HUES64 (cell line): ENCODE measurements around the gene CCSER1.

Source experiments
- H3K27ac ChIP-seq: 2 replicates; pipeline ENCODE4 v1.7.0; 2013; ENCODE audit warnings: low read depth, low read length, inconsistent platforms
- H3K27me3 ChIP-seq: 2 replicates; pipeline ENCODE4 v1.6.1; 2013; ENCODE audit warnings: mild to moderate bottlenecking, low read length; ENCODE audit not compliant: insufficient read depth
- H3K36me3 ChIP-seq: 2 replicates; pipeline ENCODE4 v1.6.1; 2013; ENCODE audit warnings: mild to moderate bottlenecking, low read length; ENCODE audit not compliant: insufficient read depth
- H3K4me1 ChIP-seq: 2 replicates; pipeline ENCODE4 v1.6.1; 2013; ENCODE audit warnings: mild to moderate bottlenecking, low read length, moderate library complexity; ENCODE audit not compliant: insufficient read depth
- H3K4me3 ChIP-seq: 2 replicates; pipeline ENCODE4 v1.5.1; 2013; ENCODE audit warnings: mild to moderate bottlenecking, low read length, moderate library complexity
- H3K9ac ChIP-seq: 2 replicates; pipeline ENCODE4 v1.6.1; 2013; ENCODE audit warnings: mild to moderate bottlenecking, low read depth, low read length
- H3K9me3 ChIP-seq: 2 replicates; pipeline ENCODE4 v1.6.1; 2013; ENCODE audit warnings: low read depth, low read length; ENCODE audit not compliant: insufficient read depth
- WGBS: fragments of 150-250, 120-280 bp; methylation state at CpG from one replicate; pipeline ENCODE4 v1.1.7; 2013; ENCODE audit warnings: missing lambda C conversion rate; 5-methylcytosine and 5-hydroxymethylcytosine counted together

The CCSER1 gene

DNA sequence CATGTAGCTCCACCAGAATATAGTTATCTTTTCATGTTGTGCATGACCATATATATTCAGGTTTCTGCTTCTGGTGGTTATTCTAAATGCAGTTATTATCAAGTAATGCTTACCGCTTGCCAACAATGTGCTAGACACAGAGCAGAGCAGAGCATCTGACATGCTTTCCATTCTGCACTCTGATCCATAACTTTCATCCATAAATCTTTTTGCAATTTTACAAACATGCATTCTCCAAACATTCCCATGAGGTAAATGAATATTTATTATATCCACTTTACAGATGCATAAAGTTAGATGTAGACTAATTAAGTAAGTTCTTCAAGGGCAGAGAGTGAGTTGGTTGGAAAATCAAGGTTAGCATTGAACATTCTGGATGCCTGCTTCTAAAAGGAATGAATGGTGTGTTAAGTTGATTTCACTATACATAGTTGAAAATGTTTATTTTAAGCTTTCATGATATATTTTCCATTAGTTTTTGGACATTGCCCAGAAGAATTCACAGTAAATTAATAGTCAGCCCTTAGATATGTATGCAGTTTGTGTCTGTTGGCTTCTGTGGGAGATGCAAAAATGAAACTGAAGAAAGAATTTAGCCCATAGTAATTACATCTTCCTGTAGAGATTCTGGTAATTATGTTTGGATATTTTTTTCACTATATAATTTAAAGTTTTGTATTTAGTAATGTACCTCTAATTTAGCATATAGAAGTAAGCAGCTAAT lies 867.8 kb downstream of the CCSER1 start:
- Histone ChIP-seq H3K4me1 (peaks cover 6% of the 10 kb centered on the region; the same call in 1 of the 2 replicates), H3K4me3 (no peak overlapping the region), H3K9me3 (no peaks in the 10 kb centered on the region), H3K36me3 (no peaks in the 10 kb centered on the region), H3K27me3 (no peaks in the 10 kb centered on the region), H3K27ac (no peak overlapping the region), H3K9ac (no peak overlapping the region)
- 100% methylated on average over 1 of the region's 1 CpG for WGBS

DNA sequence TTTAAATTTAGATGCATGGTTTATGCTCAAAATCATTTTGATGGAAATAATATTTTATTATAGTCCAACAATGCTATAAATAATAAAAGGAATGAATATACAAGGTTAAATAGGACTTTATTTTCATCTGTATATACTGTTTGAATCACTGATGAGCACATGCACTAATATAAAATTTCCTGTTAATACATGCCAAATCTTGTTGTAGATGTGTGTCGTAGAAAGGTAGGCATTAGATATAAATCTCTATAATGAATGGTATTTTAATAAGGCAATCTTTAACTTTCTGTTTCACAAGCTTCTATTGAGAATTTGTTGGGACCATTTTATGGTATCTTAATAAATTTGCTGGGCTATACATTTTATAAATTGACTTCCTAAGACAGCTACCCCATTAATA lies 868.8 kb downstream of the CCSER1 start:
- H3K36me3 ChIP-seq: no peaks in the 10 kb centered on the region
- no peak overlapping the region for H3K27ac ChIP-seq
- peaks cover 6% of the 10 kb centered on the region; the same call in 1 of the 2 replicates for H3K4me1 ChIP-seq
- H3K27me3 ChIP-seq: no peaks in the 10 kb centered on the region
- no peak overlapping the region for H3K9ac ChIP-seq
- H3K9me3 ChIP-seq: no peaks in the 10 kb centered on the region
- no peak overlapping the region for H3K4me3 ChIP-seq
- WGBS: no CpG with 5 or more reads among the region's 1 CpG

DNA sequence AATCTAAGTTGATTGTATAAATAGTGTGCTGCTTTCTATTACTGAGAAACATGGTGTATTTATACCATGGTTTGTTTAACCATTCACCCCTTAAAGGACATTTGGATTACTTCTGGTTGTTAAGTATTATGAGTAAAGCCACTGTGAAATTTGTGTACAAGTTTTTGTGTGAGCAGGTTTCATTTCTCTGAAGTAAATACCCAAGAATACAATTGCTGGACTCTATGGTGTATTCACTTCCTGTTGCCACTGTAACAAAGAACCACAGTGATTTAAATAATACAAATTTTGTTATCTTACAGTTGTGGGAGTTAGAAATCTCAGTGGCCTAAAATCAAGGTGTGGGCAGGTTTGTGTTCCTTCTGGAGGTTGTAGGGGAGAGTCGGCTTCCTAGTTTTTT lies 869.6 kb downstream of the CCSER1 start:
- Histone ChIP-seq H3K4me3 (no peak overlapping the region), H3K4me1 (peaks cover 6% of the 10 kb centered on the region; the same call in 1 of the 2 replicates), H3K36me3 (no peaks in the 10 kb centered on the region), H3K9ac (no peak overlapping the region), H3K9me3 (no peaks in the 10 kb centered on the region), H3K27ac (no peak overlapping the region), H3K27me3 (no peaks in the 10 kb centered on the region)
- 86% methylated on average over 1 of the region's 1 CpG for WGBS

DNA sequence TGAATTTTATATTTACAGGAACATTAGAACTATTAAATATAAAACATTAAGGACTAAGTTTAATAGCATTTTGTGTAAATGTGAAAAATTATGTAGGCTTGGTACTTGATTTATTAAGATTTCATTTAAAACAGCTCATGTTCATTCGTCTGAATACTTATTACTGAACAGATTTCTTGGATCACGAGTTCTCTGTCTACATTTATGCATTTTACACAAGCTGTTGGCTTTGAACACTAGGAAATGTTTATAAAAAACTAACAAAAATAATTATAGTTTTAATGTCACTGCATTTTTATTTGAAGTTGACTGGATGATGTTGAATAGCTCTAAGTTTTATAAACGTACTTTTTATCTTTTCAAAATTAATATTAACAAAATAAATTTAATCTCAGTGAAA lies 888.7 kb downstream of the CCSER1 start:
- Histone ChIP-seq H3K9ac (no peak overlapping the region), H3K9me3 (no peaks in the 10 kb centered on the region), H3K27ac (no peak overlapping the region), H3K27me3 (no peaks in the 10 kb centered on the region), H3K4me3 (no peak overlapping the region), H3K4me1 (peaks cover 7% of the 10 kb centered on the region; the same call in 1 of the 2 replicates), H3K36me3 (no peaks in the 10 kb centered on the region)
- WGBS: 81% methylated on average over 2 of the region's 3 CpGs

DNA sequence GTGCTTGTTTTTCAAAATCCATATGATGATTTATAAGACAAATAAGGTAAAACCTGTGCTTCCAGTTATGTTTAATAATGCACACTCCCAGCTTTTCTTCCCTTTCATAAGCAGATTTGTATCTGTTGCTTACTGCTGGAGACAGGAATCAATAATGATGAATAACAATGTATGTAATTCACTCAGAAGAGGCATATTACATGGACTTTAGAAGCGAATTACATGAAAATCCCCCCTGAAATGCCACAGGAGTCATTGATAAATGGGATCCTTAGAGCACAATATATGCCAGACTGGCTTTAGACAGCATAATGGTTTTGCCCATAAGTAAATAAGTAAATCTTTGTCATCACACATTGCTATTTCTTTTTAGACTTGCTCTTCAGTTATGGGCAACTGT lies 892.3 kb downstream of the CCSER1 start:
- Histone ChIP-seq H3K36me3 (no peaks in the 10 kb centered on the region), H3K4me1 (peaks cover 7% of the 10 kb centered on the region; the same call in 1 of the 2 replicates)
- 92% methylated on average over 1 of the region's 1 CpG for whole genome bisulfite sequencing

DNA sequence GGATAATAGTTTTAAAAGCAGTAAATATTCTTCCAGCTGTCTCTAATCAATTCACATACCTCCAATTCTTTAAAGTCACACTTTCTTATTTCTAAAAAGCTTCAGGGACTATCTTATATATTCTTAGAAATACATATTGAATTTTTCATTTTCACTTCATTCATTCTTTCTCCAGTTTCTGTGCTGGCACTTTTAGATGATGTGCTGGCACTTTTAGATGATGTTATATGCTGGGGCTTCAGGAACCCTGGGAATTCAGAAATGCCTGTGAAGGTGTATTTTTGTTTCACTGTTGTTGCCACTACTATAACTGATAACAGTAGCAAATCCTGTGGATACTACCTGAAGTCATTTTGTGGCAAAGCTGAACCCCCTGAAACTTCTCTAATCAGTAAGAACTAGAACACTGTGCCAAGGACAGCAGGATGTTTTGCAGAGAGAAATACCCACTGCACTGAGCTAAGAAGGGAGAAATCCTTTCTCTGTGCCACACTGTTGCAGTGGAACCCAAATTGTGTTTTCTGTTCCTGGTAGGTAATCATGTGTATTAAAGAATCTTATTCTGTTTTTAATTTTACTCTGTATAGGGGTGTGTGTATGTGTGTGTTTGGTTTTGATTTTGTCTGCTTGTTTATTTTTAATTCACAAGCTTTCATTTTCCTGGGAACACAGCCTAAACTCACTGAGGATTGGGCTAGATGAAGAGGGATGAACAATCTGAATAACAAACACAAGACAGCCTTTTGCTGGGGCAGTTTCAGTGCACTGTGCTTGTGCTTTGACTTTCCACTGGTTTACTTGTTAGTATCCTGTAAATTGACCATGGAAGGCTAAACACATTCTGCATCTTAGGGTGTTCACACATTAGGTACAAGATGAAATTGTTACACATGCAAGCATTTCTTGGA lies 898.3 kb downstream of the CCSER1 start:
- no peaks in the 10 kb centered on the region for H3K9me3 ChIP-seq
- no peaks in the 10 kb centered on the region for H3K36me3 ChIP-seq
- H3K27me3 ChIP-seq: no peaks in the 10 kb centered on the region
- no peaks in the 10 kb centered on the region for H3K4me1 ChIP-seq
- H3K4me3 ChIP-seq: no peak overlapping the region
- no peak overlapping the region for H3K9ac ChIP-seq
- H3K27ac ChIP-seq: no peak overlapping the region

More for the DNA sequence above, 892.3 kb downstream of the CCSER1 start:
- H3K4me3 ChIP-seq: no peak overlapping the region
- no peak overlapping the region for H3K27ac ChIP-seq
- H3K9me3 ChIP-seq: no peaks in the 10 kb centered on the region
- H3K9ac ChIP-seq: no peak overlapping the region
- no peaks in the 10 kb centered on the region for H3K27me3 ChIP-seq

DNA sequence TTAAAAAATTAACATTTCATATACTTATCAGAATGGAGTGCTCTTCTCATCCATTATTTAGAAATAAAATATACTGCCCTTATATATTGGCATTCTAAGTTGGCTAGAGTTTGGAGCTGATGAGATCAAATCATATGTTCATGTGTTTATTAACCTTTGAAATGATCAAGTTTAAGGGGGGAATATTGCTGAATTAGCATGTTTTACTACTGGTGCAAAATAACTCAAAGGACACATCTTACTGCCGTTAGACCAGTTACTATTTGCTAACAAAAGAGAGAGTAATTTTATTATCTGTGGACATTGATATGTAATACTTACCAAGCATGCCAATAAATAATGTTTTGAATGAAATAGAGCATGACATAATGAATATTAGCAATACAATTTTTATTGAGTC lies 901.0 kb downstream of the CCSER1 start:
- no peak overlapping the region for H3K27ac ChIP-seq
- H3K9ac ChIP-seq: no peak overlapping the region
- no peak overlapping the region for H3K4me3 ChIP-seq
- H3K36me3 ChIP-seq: no peaks in the 10 kb centered on the region
- 100% methylated on average over 1 of the region's 1 CpG for WGBS
- no peaks in the 10 kb centered on the region for H3K4me1 ChIP-seq
- H3K27me3 ChIP-seq: no peaks in the 10 kb centered on the region
- H3K9me3 ChIP-seq: no peaks in the 10 kb centered on the region

DNA sequence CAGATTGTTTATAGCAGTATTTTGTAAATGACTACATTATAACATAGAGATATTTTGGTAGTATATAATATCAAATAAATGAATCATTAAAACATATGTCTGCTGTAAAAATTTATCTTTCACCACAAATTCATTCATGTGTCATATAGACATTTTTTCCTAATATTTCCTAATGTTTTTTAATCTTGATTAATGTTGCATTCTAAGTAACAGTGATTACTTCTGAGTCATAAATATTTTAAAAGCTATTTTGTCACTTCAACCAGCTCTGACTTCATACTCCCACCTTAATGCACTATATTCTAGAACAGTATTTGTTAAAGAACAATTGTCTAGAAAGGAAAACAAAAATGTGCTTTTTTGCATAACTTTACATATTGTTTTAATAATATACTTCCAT lies 904.6 kb downstream of the CCSER1 start:
- no peaks in the 10 kb centered on the region for H3K9me3 ChIP-seq
- H3K9ac ChIP-seq: no peak overlapping the region
- H3K27me3 ChIP-seq: no peaks in the 10 kb centered on the region
- H3K4me1 ChIP-seq: no peaks in the 10 kb centered on the region
- H3K4me3 ChIP-seq: no peak overlapping the region
- H3K27ac ChIP-seq: no peak overlapping the region
- H3K36me3 ChIP-seq: no peaks in the 10 kb centered on the region

DNA sequence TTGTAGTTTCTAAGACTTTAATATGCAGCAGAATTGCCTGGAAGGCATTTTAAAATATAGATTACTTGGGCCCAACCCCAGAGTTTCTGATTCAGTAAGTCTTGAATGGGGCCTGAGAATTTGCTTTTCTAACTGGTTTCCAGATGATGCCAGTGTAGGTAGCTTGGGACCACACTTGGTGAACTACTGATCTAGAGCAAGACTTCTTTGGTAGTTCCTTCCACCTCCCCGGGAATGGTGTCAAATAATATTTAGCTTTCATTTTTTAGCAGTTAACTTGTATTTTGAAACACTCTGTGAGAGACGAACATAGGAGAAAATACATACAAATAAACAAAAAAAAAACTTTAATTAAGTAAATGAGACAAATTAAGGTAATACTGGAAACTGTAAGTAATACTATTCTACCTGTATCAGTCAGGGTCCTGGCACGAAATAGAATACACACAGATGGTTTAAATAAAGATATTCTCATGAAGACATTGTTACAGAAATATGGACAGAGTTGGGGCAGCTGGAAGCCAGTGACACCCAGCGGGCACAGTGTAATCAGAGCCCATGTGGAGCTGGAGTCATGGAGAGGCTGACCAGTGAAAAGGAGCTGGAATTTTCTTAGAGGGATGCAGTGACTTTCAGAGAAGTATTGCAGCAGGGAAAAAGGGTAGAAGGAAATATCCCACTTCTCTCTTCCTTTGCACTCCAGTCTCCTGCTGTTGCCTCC lies 905.7 kb downstream of the CCSER1 start:
- Histone ChIP-seq H3K36me3 (no peaks in the 10 kb centered on the region), H3K27ac (no peak overlapping the region), H3K9me3 (no peaks in the 10 kb centered on the region), H3K4me1 (no peaks in the 10 kb centered on the region), H3K4me3 (no peak overlapping the region), H3K9ac (no peak overlapping the region), H3K27me3 (no peaks in the 10 kb centered on the region)
- WGBS: 93% methylated on average over 1 of the region's 4 CpGs

DNA sequence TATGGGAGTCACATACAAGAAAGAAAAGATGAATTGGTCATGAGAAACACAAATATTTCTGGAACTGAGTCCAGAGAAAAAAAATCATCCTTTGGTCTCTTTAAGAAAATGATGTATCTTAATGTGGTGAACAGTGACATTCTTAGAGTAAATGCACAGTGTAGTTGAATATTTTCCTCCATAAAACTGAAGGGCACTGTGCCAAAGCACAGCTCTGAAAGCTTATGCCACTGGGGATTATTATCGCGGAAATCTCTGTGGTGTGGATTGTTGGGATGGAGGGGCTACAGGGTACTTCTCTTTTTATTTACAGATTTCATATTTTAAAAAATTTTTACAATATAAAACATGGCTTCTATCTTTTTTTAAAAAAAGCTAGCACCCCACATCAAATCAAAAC lies 908.1 kb downstream of the CCSER1 start:
- Histone ChIP-seq H3K9me3 (no peaks in the 10 kb centered on the region), H3K4me1 (peaks cover 1% of the 10 kb centered on the region; the same call in 1 of the 2 replicates), H3K27me3 (no peaks in the 10 kb centered on the region), H3K36me3 (no peaks in the 10 kb centered on the region), H3K4me3 (no peak overlapping the region), H3K9ac (no peak overlapping the region), H3K27ac (no peak overlapping the region)
- 100% methylated on average over 2 of the region's 2 CpGs for WGBS

DNA sequence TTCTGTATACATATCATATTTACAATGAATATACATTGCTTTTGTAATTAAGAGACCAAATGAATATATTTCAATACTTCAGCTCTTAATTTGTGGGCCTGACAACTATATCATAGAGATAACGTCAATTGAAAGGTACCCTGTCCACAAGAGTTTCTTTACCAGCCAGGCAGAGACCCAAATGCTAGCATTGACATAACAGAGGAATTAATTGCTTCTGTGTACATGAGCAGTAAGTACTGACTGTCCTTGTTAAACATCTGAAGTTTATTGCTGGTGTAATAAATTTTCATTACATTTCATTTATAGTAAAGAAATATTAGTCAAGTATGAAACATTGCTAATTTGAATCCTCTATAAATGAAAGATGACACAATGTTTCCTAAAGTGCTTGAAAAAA lies 910.8 kb downstream of the CCSER1 start:
- H3K9ac ChIP-seq: no peak overlapping the region
- H3K27me3 ChIP-seq: no peaks in the 10 kb centered on the region
- no peaks in the 10 kb centered on the region for H3K36me3 ChIP-seq
- H3K4me3 ChIP-seq: no peak overlapping the region
- no peak overlapping the region for H3K27ac ChIP-seq
- H3K4me1 ChIP-seq: peaks cover 5% of the 10 kb centered on the region; the same call in 1 of the 2 replicates
- WGBS: 100% methylated on average over 1 of the region's 1 CpG
- H3K9me3 ChIP-seq: no peaks in the 10 kb centered on the region
